Measurements from ENCODE around the gene BMPR1A. TPM values are rescaled to one million over a fixed set of nuclear protein-coding genes. Genes with fewer than 3 reads are reported as not detected.

BMPR1A gene
- 10 to 100 TPM; 21.2 to 55.9 (median 35.7) TPM for total RNA-seq
- 10 to 100 TPM in 1 of 3 donors, 1 to 10 TPM in 2; 4.4 to 22.3 (median 4.4) TPM for polyA plus RNA-seq
- long read RNA-seq, donor 1, full-length matches to known transcripts: 1 of 1 reads
- long read RNA-seq, donor 1, partial matches to known transcripts: 0 of 1 reads
- long read RNA-seq, donor 1, other reads (novel, unspliced or antisense): 0 of 1 reads
- long read RNA-seq, donor 2, full-length matches to known transcripts: 2 of 2 reads
- long read RNA-seq, donor 2, partial matches to known transcripts: 0 of 2 reads
- long read RNA-seq, donor 2, other reads (novel, unspliced or antisense): 0 of 2 reads
- long read RNA-seq, donor 3, full-length matches to known transcripts: 2 of 2 reads
- long read RNA-seq, donor 3, partial matches to known transcripts: 0 of 2 reads
- long read RNA-seq, donor 3, other reads (novel, unspliced or antisense): 0 of 2 reads
- long read RNA-seq, donor 4, full-length matches to known transcripts: 1 of 3 reads
- long read RNA-seq, donor 4, partial matches to known transcripts: 0 of 3 reads
- long read RNA-seq, donor 4, other reads (novel, unspliced or antisense): 2 of 3 reads
- long read RNA-seq, donor 5, full-length matches to known transcripts: 33 of 67 reads
- long read RNA-seq, donor 5, partial matches to known transcripts: 4 of 67 reads
- long read RNA-seq, donor 5, other reads (novel, unspliced or antisense): 30 of 67 reads
- long read RNA-seq, donor 6, full-length matches to known transcripts: 6 of 10 reads
- long read RNA-seq, donor 6, partial matches to known transcripts: 2 of 10 reads
- long read RNA-seq, donor 6, other reads (novel, unspliced or antisense): 2 of 10 reads
- long read RNA-seq, donor 7, full-length matches to known transcripts: 2 of 2 reads
- long read RNA-seq, donor 7, partial matches to known transcripts: 0 of 2 reads
- long read RNA-seq, donor 7, other reads (novel, unspliced or antisense): 0 of 2 reads
- long read RNA-seq, donor 8, full-length matches to known transcripts: 7 of 7 reads
- long read RNA-seq, donor 8, partial matches to known transcripts: 0 of 7 reads
- long read RNA-seq, donor 8, other reads (novel, unspliced or antisense): 0 of 7 reads
- long read RNA-seq, donor 9, full-length matches to known transcripts: 3 of 3 reads
- long read RNA-seq, donor 9, partial matches to known transcripts: 0 of 3 reads
- long read RNA-seq, donor 9, other reads (novel, unspliced or antisense): 0 of 3 reads
- long read RNA-seq, donor 10: 0 reads

- peak; percentile 85 to 93 (median 88) for DNase-seq
- Histone ChIP-seq H3K9me3 (replicated peaks in 1 of 3) (no peaks in the 10 kb centered on the region), H3K4me3 (peak within 1 kb of the TSS; percentile 41 to 89 (median 72)), H3K4me1 (replicated peaks in 1 of 2) (peaks cover 18 to 35% of the 10 kb centered on the region in 2 donors), H3K27me3 (no peaks in the 10 kb centered on the region), H3K27ac (peak within 1 kb of the TSS; percentile 74 to 99 (median 97)), H3K36me3 (replicated peaks in 1 of 2) (no peaks in the 10 kb centered on the region)
- TF ChIP-seq CTCF (IDR thresholded peaks at IDR 0.05) (no peak), POLR2A (IDR thresholded peaks at IDR 0.05) (peak in 1 of 2 donors; percentile 19)
- WGBS, 4 donors: 0 to 1% (median 1%) methylated on average over 22 to 85 of the region's 85 CpGs; no CpG with 5 or more reads in 1 of the 4 donors
- intact Hi-C loops (cut with DNase I): no loop called here
Observed at GRCh38 chr10:86756511-86757112, at the start of gene BMPR1A. Gene BMPR1A (plus strand): TSS chr10:86756619. CDS start chr10:86876019, 119,400 bp downstream.

- Histone ChIP-seq H3K4me3 (no peak overlapping the region), H3K36me3 (replicated peaks in 1 of 2) (no peaks in the 10 kb centered on the region), H3K4me1 (replicated peaks in 1 of 2) (peaks cover 2 to 6% of the 10 kb centered on the region in 2 donors), H3K9me3 (replicated peaks in 1 of 3) (no peaks in the 10 kb centered on the region), H3K27me3 (no peaks in the 10 kb centered on the region), H3K27ac (no peak overlapping the region)
- intact Hi-C loops (cut with DNase I): loop anchor here in 1 of 2 donors (5.0 kb wide), 1 partner anchor 190 kb away; no protein-coding TSS in a partner anchor
- no peak for DNase-seq
- 88 to 100% (median 94%) methylated on average over 1 of the region's 1 CpG for WGBS, 4 donors
- TF ChIP-seq CTCF (IDR thresholded peaks at IDR 0.05): no peak
- TF ChIP-seq POLR2A (IDR thresholded peaks at IDR 0.05): no peak
Observed at GRCh38 chr10:86706977-86707376, 49.4 kb upstream of the BMPR1A start.

GRCh38 chr10:86707505-86707904, 48.9 kb upstream of the BMPR1A start:
- no peak for TF ChIP-seq POLR2A (IDR thresholded peaks at IDR 0.05)
- no peak for TF ChIP-seq CTCF (IDR thresholded peaks at IDR 0.05)
- Histone ChIP-seq H3K36me3 (replicated peaks in 1 of 2) (no peaks in the 10 kb centered on the region), H3K27me3 (no peaks in the 10 kb centered on the region), H3K27ac (no peak overlapping the region), H3K4me1 (replicated peaks in 1 of 2) (peaks cover 6 to 11% of the 10 kb centered on the region in 2 donors), H3K4me3 (no peak overlapping the region), H3K9me3 (replicated peaks in 1 of 3) (no peaks in the 10 kb centered on the region)
- no peak for DNase-seq
- intact Hi-C loops (cut with DNase I): loop anchor here in 1 of 2 donors (5.0 kb wide), 1 partner anchor 190 kb away; no protein-coding TSS in a partner anchor
- WGBS, 4 donors: 73 to 84% (median 83%) methylated on average over 1 to 4 of the region's 4 CpGs; no CpG with 5 or more reads in 1 of the 4 donors
